Measurements from ENCODE around the gene KDM4B. TPM values are rescaled to one million over a fixed set of nuclear protein-coding genes. Genes with fewer than 3 reads are reported as not detected.

Gene KDM4B
- total RNA-seq, 2 experiments from 2014 or later = 46.3 to 46.6 TPM

DNA sequence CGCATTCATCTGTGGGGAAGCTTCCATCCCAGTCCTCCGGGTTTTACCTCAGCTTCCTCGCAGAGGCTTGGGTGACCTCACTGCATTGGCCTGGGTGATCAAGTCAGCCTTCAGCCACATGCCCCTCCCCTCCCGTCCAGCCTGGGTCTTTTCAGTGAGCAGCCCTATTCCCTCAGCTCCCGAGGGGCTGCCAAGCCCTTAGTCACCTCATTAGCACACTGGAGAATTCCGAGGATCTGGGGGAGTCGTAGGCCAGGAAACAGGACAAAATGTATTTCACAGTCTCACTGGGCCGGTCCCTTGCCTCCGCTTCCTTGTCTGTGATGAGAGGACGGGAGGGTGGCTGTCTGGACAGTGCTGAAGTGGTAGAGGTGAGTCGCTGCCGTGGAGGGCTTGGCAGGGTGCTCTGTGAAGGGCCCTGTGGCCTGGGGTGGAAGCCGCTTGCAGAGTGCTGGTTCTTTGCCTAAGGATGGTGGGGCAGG is 19.9 kb downstream of the KDM4B start:
- Mint-ChIP-seq H3K9me3 (peaks cover 4% of the 10 kb centered on the region), H3K36me3 (ENCODE audit: low read depth) (peaks cover 12% of the 10 kb centered on the region), H3K4me1 (ENCODE audit: low read depth) (peaks cover 15% of the 10 kb centered on the region), H3K4me3 (no peak overlapping the region), H3K27ac (peak overlapping the region; percentile 15), H3K27me3 (no peaks in the 10 kb centered on the region)
- no peak for DNase-seq
- intact Hi-C loops (cut with micrococcal nuclease) = no loop called here
- ChIA-PET CTCF (interaction anchor here (0.8 to 2.1 kb wide), 2 partner anchors 13 to 43 kb away, joined by 3 to 7 read pairs; no protein-coding TSS in a partner anchor), POLR2A (no interaction called here)
- TF ChIP-seq, protein P1, sequence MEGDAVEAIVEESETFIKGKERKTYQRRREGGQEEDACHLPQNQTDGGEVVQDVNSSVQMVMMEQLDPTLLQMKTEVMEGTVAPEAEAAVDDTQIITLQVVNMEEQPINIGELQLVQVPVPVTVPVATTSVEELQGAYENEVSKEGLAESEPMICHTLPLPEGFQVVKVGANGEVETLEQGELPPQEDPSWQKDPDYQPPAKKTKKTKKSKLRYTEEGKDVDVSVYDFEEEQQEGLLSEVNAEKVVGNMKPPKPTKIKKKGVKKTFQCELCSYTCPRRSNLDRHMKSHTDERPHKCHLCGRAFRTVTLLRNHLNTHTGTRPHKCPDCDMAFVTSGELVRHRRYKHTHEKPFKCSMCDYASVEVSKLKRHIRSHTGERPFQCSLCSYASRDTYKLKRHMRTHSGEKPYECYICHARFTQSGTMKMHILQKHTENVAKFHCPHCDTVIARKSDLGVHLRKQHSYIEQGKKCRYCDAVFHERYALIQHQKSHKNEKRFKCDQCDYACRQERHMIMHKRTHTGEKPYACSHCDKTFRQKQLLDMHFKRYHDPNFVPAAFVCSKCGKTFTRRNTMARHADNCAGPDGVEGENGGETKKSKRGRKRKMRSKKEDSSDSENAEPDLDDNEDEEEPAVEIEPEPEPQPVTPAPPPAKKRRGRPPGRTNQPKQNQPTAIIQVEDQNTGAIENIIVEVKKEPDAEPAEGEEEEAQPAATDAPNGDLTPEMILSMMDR (IDR thresholded peaks at IDR 0.05) = no peak
- ATAC-seq = no peak

DNA sequence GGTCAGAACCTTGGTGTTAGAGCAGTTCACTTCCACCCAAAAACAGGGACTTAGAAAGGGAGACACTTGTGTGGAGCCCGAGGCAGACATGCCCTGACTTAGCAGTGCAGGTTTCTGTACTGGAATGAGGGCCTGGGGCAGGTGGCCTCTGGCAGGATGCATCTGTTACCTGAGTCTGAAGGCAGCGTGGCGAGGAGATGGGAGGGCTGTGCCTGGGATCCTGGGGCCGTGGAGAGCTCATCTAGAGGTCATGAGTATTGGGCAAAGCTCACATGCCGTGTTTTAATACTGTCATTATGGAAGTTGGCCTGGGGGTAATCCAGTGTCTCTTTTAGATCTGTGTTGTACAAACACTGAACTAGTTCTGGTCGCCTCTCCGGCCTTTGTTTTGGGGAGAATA is 21.4 kb downstream of the KDM4B start:
- ChIA-PET POLR2A (no interaction called here), CTCF (no interaction called here)
- Mint-ChIP-seq H3K9me3 (peaks cover 4% of the 10 kb centered on the region), H3K4me1 (ENCODE audit: low read depth) (peaks cover 18% of the 10 kb centered on the region), H3K4me3 (no peak overlapping the region), H3K27ac (no peak overlapping the region), H3K27me3 (no peaks in the 10 kb centered on the region), H3K36me3 (ENCODE audit: low read depth) (peaks cover 12% of the 10 kb centered on the region)
- DNase-seq (no peak), ATAC-seq (no peak)
- intact Hi-C loops (cut with micrococcal nuclease) = no loop called here
- TF ChIP-seq, protein P1 (IDR thresholded peaks at IDR 0.05) = no peak

DNA sequence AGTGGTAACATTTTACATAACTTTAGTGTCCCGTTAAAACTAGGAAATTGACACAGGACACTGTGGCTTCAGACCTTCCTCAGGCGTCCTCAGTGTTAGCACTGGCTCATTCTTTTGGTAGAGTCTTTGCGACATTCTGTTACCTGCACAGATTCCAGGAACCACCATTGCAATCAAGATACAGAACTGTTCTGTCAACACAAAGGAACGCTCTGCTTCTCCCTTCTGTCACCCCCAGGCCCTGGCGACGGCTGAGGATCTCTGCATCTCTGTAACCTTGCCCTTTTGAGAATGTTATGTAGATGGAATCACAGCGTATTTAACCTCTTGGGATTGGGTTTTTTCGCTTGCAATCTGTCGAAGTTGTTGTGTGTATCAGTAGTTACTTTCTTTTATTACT is 22.6 kb downstream of the KDM4B start:
- ATAC-seq (no peak), DNase-seq (no peak)
- ChIA-PET POLR2A (no interaction called here), CTCF (no interaction called here)
- H3K27ac Mint-ChIP-seq = no peak overlapping the region
- no peak overlapping the region for H3K4me3 Mint-ChIP-seq
- intact Hi-C loops (cut with micrococcal nuclease) = no loop called here
- H3K9me3 Mint-ChIP-seq = peaks cover 4% of the 10 kb centered on the region
- TF ChIP-seq, protein P1 (IDR thresholded peaks at IDR 0.05) = no peak
- peaks cover 12% of the 10 kb centered on the region for H3K36me3 Mint-ChIP-seq (ENCODE audit: low read depth)
- no peaks in the 10 kb centered on the region for H3K27me3 Mint-ChIP-seq
- H3K4me1 Mint-ChIP-seq (ENCODE audit: low read depth) = peaks cover 18% of the 10 kb centered on the region

DNA sequence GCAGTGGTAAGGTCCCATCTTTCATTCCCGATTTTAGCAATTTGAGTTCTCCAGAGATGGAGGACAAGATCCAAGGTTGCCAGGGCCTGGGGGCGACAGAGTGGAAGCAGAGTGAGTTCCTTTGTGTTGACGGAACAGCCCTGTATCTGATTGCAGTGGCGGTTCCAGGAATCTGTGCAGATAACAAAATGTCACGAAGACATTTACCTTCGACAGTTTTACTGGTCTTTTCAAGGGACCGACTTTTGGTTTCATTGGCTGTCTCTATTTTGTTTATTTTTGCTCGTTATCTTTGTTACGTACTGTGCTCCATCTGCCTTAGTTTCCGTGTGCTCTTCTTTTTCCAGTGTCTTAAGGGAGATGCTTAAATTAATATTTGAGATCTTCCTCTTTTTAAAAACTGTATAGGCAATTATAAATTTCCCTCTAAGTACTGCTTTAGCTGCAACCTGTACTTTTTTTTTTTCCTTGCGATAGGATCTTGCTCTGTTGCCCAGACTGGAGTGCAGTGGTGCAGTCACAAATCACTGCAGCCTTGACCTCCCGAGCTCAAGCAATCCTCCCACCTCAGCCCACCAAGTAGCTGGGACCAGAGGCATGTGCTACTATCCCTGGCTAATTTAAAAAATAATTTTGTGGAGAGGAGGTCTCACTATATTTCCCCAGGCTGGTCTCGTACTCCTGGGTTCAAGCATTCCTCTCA is 23.2 kb downstream of the KDM4B start:
- CTCF ChIA-PET = no interaction called here
- Mint-ChIP-seq H3K36me3 (ENCODE audit: low read depth) (peaks cover 12% of the 10 kb centered on the region), H3K4me1 (ENCODE audit: low read depth) (peaks cover 16% of the 10 kb centered on the region), H3K27ac (no peak overlapping the region), H3K9me3 (peaks cover 4% of the 10 kb centered on the region), H3K4me3 (no peak overlapping the region), H3K27me3 (no peaks in the 10 kb centered on the region)
- ATAC-seq = no peak
- TF ChIP-seq, protein P1 (IDR thresholded peaks at IDR 0.05) = no peak
- intact Hi-C loops (cut with micrococcal nuclease) = no loop called here
- no peak for DNase-seq
- POLR2A ChIA-PET = no interaction called here

DNA sequence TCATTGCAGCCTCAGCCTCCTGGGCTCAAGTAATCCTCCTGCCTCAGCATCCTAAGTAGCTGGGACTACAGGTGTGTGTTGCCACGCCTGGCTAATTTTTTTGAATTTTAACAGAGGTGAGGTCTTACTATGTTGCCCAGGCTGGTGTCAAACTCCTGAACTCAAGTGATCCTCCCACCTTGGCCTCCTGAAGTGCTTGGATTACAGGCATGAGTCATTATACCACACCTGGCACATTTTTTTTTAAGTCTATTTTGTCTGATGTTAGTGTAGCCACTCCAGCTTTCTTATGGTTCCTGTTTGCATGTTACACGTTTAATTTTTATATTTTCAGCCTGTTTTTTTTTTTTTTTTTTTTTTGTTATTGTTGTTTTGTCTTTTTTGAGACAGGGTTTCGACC is 24.8 kb downstream of the KDM4B start:
- Mint-ChIP-seq H3K4me3 (no peak overlapping the region), H3K36me3 (ENCODE audit: low read depth) (peaks cover 14% of the 10 kb centered on the region), H3K27me3 (no peaks in the 10 kb centered on the region), H3K27ac (no peak overlapping the region), H3K9me3 (peaks cover 4% of the 10 kb centered on the region), H3K4me1 (ENCODE audit: low read depth) (peaks cover 7% of the 10 kb centered on the region)
- ChIA-PET POLR2A (no interaction called here), CTCF (no interaction called here)
- TF ChIP-seq, protein P1 (IDR thresholded peaks at IDR 0.05) = no peak
- DNase-seq (no peak), ATAC-seq (no peak)
- intact Hi-C loops (cut with micrococcal nuclease) = no loop called here
